Gastrocnemius medialis (tissue), 4 donors: ENCODE data around the gene CNNM3.

Experiments
- POLR2A ChIP-seq, 2 donors: fragments of 450-650 bp; IDR thresholded peaks; one replicate each; pipeline ENCODE4 v1.6.1; 2017; ENCODE audit warnings: antibody characterized with exemption in 2 of 2, mild to moderate bottlenecking in 2 of 2, moderate library complexity in 2 of 2
- TF ChIP-seq, protein P1 (sequence below), 5 experiments: fragments of 450-650 bp in 3 of 5; fragments of 200-600 bp in 2 of 5; sonication (generic) in 2 of 5; IDR thresholded peaks in 4 of 5; conservative IDR thresholded peaks in 1 of 5; 1 replicate in 4 of 5; 2 replicates in 1 of 5; pipeline ENCODE4 v1.5.1; 2016 to 2019; ENCODE audit warnings: antibody characterized with exemption in 5 of 5, mild to moderate bottlenecking in 3 of 5, moderate library complexity in 3 of 5

DNA sequence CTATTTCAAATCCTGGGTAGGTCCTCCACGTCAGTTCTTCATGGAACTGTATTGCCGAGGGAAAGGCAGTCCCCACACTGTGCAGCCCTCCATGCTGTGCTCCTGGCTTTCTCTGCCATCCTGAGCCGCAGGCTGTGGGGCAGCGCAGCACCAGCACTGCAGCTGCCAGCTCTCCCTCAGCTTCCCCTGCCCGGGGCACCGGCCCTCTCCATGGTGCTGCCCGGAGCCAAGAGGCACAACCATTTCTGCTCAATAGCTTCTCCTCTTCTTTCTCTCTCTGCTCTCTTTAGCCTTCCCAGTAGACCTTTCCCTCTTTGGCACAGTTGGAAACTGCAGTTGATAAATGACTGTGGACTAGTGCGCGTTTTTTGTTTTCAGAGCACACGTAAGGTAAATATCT, 15.6 kb downstream of the CNNM3 start:
- TF ChIP-seq, protein P1, sequence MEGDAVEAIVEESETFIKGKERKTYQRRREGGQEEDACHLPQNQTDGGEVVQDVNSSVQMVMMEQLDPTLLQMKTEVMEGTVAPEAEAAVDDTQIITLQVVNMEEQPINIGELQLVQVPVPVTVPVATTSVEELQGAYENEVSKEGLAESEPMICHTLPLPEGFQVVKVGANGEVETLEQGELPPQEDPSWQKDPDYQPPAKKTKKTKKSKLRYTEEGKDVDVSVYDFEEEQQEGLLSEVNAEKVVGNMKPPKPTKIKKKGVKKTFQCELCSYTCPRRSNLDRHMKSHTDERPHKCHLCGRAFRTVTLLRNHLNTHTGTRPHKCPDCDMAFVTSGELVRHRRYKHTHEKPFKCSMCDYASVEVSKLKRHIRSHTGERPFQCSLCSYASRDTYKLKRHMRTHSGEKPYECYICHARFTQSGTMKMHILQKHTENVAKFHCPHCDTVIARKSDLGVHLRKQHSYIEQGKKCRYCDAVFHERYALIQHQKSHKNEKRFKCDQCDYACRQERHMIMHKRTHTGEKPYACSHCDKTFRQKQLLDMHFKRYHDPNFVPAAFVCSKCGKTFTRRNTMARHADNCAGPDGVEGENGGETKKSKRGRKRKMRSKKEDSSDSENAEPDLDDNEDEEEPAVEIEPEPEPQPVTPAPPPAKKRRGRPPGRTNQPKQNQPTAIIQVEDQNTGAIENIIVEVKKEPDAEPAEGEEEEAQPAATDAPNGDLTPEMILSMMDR (IDR thresholded peaks at IDR 0.05 in 4 of 5, conservative IDR thresholded peaks at IDR 0.05 in 1 of 5): no peak
- no peak for TF ChIP-seq POLR2A (IDR thresholded peaks at IDR 0.05)
